Dendritic cell treated with granulocyte-macrophage colony-stimulating factor and Interleukin-4, amounts not matched to agents 40 ng/mL and 50 ng/mL, for 4 days (primary cell): ENCODE measurements around the gene CAMK2G.
A peak's percentile ranks its signal among the peaks of the same experiment; 100 is the strongest.

Experiments
- H3K27ac Mint-ChIP-seq: one replicate; pipeline ENCODE4 v1.8.0; 2022; ENCODE audit warnings: mild to moderate bottlenecking, mixed read lengths
- H3K27me3 Mint-ChIP-seq: one replicate; pipeline ENCODE4 v1.8.0; 2022; ENCODE audit warnings: mild to moderate bottlenecking, mixed read lengths
- H3K36me3 Mint-ChIP-seq: one replicate; pipeline ENCODE4 v1.8.0; 2022; ENCODE audit warnings: low read depth, mixed read lengths
- H3K4me1 Mint-ChIP-seq: one replicate; pipeline ENCODE4 v1.8.0; 2022; ENCODE audit warnings: low read depth, mixed read lengths
- H3K4me3 Mint-ChIP-seq: one replicate; pipeline ENCODE4 v1.8.0; 2022; ENCODE audit warnings: mild to moderate bottlenecking, moderate library complexity, mixed read lengths
- H3K9me3 Mint-ChIP-seq: one replicate; pipeline ENCODE4 v1.8.0; 2022; ENCODE audit warnings: mixed read lengths
- intact Hi-C: fragments of 100-400 bp; cut with micrococcal nuclease; formaldehyde crosslinking; loops from one replicate; pipeline ENCODE4 v1.15.0; 2022

The CAMK2G gene

DNA sequence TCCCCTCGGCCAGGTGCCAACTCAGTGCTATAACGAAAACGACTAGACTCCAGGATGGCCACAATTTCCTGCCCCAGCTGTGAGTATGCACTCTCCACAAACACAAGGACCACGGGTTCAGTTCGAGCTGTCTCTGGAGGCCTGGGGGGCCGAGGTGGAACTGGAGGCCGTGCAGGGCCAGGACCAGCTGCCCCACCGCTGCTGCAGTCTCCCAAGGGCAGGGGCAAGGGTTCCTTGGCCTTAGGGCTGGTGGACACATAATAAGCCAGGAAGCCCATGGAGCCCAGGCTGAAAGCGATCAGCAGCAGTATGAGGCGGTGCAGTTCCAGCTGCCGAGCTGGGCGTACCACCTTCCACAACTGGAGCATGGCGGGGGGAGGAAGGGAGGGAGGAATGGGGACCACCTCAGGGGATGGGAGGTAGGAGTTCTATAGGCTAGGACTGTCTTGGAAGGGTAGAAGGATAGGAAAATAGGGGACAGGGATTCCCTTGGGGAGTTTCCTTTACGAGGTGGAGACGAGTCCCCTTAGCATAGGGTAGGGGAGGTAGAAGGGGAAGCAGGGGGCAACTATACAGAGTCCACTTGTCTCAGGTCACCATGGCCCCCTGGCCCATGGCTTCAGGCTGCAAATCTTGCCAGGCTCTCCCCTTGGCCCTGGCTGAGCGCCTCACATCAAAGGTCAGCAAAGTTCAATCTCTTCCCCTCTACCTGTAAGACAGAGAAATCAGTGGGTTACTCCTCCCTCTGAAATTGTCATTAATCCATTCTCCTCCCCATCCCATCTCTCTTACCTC is 66.1 kb downstream of the CAMK2G start:
- Mint-ChIP-seq H3K4me1 (peaks cover 77% of the 10 kb centered on the region), H3K27ac (peak overlapping the region; percentile 85), H3K27me3 (no peaks in the 10 kb centered on the region), H3K4me3 (no peak overlapping the region), H3K9me3 (no peaks in the 10 kb centered on the region), H3K36me3 (peaks cover 83% of the 10 kb centered on the region)
- intact Hi-C loops: no loop called here

DNA sequence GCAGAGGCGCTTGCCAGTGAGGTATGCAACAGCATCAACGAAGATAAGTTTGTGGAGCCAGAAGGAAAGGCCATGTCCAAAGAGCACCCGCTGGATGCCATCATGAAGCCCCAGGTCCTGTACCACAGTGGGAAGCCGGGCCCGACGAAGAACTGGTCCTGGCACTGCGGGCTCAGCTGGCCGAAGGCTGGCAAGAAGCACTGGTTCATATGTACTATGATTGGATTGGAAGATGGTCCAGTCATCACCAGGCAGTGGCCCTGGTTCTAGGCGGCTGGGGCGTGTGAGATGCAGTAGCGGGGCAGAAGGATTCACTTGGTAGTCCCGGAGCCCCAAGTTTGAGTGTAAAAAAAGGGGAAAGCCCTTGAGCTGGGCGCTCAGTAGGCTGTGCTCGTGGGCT is 66.9 kb downstream of the CAMK2G start:
- Mint-ChIP-seq H3K4me1 (peaks cover 77% of the 10 kb centered on the region), H3K4me3 (peak overlapping the region; percentile 43), H3K36me3 (peaks cover 83% of the 10 kb centered on the region), H3K27me3 (no peaks in the 10 kb centered on the region), H3K9me3 (no peaks in the 10 kb centered on the region), H3K27ac (peak overlapping the region; percentile 68)
- intact Hi-C loops: no loop called here

DNA sequence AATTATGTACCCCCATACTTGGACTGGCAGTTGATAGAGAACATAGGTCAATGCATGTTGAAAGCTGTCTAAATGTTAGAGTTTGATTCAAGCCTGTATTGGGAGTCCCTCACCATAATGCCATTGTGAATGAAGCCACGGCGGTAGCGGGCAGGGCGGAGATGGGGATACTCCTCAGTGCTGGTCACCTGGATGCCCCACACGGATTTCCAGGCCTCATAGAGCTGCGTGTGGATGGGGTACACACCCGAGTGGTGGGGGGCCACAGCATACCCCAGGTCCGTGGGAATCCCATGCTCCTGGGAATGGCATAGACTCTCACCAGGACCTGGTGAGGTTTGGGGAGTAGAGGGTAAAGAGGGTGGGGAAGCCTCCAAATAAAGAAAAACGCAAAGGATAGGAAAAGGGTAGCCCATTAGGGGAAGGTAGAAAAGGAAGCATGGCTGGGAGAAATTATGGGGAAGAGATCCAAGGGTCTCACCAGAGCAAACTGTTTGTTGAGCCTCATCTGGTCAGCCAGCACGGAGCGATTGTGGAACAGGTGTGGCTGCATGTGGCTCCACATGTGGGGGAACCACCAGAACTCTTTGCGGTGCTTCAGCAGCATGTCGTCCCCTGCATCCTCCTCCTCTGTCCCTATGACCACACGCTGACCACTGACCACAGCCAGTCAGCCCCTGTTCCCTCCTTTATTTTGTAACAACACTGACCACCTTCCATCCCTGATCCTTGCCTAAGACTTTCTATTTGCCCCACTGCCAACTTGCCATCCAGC is 68.0 kb downstream of the CAMK2G start:
- Mint-ChIP-seq H3K9me3 (no peaks in the 10 kb centered on the region), H3K4me3 (peak overlapping the region; percentile 43), H3K27me3 (no peaks in the 10 kb centered on the region), H3K4me1 (peaks cover 79% of the 10 kb centered on the region), H3K36me3 (peaks cover 94% of the 10 kb centered on the region), H3K27ac (peak overlapping the region; percentile 68)
- intact Hi-C loops: no loop called here

DNA sequence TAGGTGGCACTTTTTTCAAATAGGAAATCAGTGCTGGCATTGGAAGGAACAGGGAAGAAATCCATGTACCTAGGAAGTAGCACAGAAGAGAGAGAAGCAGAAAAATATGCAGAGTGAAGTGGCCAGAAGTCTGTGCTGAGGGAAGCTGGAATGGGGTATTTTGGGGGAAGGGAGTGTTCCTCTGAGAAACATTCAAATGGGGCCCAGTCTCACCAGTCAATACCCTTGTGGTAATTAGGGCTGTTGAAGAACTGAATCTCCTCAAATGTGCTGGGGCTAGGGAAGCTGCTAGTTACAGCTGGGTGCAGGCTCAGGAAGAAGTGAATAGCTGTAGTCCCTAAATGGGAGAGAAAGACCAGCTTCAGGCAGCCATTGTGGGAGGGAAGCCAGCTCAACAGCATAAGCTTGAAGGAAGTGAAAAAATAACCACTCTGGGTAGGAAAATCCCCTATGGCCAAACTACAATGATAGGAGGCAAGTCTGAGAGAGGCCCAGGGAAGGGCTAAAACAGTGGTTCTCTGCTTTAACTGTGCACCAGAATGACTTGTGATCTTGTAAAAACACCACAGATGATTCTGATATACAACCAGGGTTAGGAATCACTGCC is 70.6 kb downstream of the CAMK2G start:
- H3K4me3 Mint-ChIP-seq: peak overlapping the region; percentile 2
- no peaks in the 10 kb centered on the region for H3K27me3 Mint-ChIP-seq
- H3K9me3 Mint-ChIP-seq: no peaks in the 10 kb centered on the region
- intact Hi-C loops: no loop called here
- H3K4me1 Mint-ChIP-seq: peaks cover 72% of the 10 kb centered on the region
- H3K36me3 Mint-ChIP-seq: peaks cover 99% of the 10 kb centered on the region
- H3K27ac Mint-ChIP-seq: peak overlapping the region; percentile 82

DNA sequence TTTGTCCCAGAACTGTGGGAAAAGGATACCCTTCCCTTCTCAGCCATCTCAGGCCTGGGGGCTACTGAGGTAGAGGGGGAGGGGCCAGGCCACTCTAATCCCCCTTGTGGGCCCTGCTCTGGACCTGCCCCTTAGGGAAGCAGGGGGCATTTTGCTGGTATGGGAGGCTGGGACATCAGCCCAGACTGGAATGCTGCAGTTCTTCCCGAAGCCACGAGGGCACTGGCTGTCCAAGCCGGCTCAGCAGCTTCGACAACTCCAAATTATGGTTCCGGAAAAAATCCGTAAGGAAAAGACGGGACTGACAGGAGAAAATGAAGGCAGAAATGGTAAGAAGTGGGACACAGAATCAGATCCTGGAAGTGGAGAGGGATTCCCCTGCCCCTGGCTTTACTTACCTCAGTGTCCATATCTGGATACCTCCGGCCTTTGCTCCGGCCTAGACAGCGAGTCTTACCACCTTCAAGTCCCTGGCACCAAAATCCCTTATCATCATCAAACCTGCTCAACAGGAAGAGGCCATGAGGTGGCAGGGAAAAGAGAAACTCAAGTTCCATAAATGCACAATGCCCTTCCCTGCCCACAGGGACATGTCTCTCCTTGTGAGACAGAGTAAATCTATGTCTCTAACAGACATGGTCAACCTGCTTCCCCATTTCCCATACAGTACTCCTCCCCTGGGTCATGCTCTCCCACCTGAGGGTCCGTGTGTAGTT is 71.9 kb downstream of the CAMK2G start:
- Mint-ChIP-seq H3K9me3 (no peaks in the 10 kb centered on the region), H3K36me3 (peaks cover 99% of the 10 kb centered on the region), H3K4me1 (peaks cover 59% of the 10 kb centered on the region), H3K4me3 (no peak overlapping the region), H3K27ac (peak overlapping the region; percentile 82), H3K27me3 (no peaks in the 10 kb centered on the region)
- intact Hi-C loops: no loop called here

DNA sequence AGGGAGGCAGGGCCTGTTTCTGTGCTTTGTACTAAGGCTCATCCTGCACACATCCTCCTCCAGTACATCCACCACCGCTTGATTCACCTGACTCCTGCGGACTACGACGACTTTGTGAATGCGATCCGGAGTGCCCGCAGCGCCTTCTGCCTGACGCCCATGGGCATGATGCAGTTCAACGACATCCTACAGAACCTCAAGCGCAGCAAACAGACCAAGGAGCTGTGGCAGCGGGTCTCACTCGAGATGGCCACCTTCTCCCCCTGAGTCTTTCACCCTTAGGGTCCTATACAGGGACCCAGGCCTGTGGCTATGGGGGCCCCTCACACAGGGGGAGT is 73.1 kb downstream of the CAMK2G start:
- Mint-ChIP-seq H3K4me1 (peaks cover 46% of the 10 kb centered on the region), H3K27me3 (no peaks in the 10 kb centered on the region), H3K27ac (no peak overlapping the region), H3K4me3 (no peak overlapping the region), H3K36me3 (peaks cover 99% of the 10 kb centered on the region), H3K9me3 (no peaks in the 10 kb centered on the region)
- intact Hi-C loops: no loop called here

DNA sequence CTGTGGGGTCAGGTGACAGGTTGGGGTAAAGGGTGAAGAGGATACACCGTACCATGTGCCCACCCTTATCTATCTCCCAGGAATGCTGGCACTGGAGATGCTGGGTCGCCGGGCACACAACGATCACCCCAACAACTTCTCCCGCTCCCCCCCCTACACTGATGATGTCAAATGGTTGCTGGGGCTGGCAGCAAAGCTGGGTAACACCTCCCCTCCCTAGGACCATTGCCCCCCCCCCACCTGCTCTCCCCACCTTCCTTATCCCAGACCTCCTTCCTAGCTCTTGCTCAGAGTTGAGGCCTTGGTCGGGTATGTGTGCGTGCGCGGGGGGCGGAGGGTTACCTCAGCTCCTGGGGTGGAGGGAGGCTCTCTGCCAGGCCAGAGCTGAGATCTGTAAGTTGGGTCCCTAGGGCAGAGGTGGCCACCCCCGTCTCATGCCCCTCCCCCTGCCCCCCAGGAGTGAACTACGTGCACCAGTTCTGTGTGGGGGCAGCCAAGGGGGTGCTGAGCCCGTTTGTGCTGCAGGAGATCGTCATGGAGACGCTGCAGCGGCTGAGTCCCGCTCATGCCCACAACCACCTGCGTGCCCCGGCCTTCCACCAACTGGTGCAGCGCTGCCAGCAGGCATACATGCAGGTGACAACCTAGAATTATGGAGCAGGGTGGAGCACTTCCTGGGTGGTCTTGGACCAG is 73.6 kb downstream of the CAMK2G start:
- H3K27me3 Mint-ChIP-seq: no peaks in the 10 kb centered on the region
- peaks cover 41% of the 10 kb centered on the region for H3K4me1 Mint-ChIP-seq
- intact Hi-C loops: no loop called here
- H3K36me3 Mint-ChIP-seq: peaks cover 99% of the 10 kb centered on the region
- H3K9me3 Mint-ChIP-seq: no peaks in the 10 kb centered on the region
- no peak overlapping the region for H3K27ac Mint-ChIP-seq
- H3K4me3 Mint-ChIP-seq: no peak overlapping the region

DNA sequence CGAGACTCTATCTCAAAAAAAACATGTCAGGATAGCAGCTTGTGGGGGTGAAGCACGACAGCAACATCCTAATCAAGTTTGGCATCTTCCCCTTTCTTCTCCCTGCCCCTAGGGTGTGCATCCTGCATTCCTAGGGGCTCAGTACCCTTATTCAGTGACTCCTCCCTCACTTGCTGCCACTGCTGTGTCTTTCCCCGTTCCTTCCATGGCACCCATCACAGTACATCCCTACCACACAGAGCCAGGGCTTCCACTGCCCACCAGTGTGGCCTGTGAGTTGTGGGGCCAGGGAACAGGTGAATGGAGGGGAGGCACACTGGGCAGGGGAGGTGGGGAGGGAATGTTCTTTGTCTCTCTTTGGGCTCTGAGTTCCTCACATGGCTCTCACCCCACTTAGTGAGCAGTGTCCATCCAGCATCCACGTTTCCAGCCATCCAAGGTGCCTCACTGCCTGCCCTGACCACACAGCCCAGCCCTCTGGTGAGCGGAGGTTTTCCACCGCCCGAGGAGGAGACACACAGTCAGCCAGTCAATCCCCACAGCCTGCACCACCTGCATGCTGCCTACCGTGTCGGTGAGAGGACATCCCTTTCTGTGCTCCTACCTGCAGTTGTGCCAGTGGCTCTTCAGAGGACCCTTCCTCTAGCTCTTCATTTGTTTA is 74.3 kb downstream of the CAMK2G start:
- Mint-ChIP-seq H3K4me1 (peaks cover 38% of the 10 kb centered on the region), H3K27ac (no peak overlapping the region), H3K27me3 (no peaks in the 10 kb centered on the region), H3K4me3 (no peak overlapping the region), H3K36me3 (peaks cover 99% of the 10 kb centered on the region), H3K9me3 (no peaks in the 10 kb centered on the region)
- intact Hi-C loops: no loop called here

DNA sequence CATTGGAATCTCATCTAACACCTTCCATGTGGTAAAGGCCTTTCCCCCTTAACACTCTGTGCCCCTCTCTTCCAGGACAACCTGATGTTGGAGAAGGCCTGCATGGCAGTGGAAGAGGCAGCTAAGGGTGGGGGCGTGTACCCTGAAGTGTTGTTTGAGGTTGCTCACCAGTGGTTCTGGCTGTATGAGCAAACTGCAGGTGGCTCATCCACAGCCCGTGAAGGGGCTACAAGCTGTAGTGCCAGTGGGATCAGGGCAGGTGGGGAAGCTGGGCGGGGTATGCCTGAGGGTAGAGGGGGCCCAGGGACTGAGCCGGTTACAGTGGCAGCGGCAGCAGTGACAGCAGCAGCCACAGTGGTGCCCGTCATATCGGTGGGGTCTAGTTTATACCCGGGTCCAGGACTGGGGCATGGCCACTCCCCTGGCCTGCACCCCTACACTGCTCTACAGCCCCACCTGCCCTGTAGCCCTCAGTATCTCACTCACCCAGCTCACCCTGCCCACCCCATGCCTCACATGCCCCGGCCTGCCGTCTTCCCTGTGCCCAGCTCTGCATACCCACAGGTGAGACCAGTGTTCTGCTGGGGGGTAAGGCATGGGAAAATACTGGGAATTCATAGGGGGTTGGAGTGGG is 75.3 kb downstream of the CAMK2G start:
- no peaks in the 10 kb centered on the region for H3K27me3 Mint-ChIP-seq
- intact Hi-C loops: no loop called here
- H3K9me3 Mint-ChIP-seq: no peaks in the 10 kb centered on the region
- H3K27ac Mint-ChIP-seq: peak overlapping the region; percentile 46
- H3K4me3 Mint-ChIP-seq: no peak overlapping the region
- H3K36me3 Mint-ChIP-seq: peaks cover 99% of the 10 kb centered on the region
- H3K4me1 Mint-ChIP-seq: peaks cover 41% of the 10 kb centered on the region

DNA sequence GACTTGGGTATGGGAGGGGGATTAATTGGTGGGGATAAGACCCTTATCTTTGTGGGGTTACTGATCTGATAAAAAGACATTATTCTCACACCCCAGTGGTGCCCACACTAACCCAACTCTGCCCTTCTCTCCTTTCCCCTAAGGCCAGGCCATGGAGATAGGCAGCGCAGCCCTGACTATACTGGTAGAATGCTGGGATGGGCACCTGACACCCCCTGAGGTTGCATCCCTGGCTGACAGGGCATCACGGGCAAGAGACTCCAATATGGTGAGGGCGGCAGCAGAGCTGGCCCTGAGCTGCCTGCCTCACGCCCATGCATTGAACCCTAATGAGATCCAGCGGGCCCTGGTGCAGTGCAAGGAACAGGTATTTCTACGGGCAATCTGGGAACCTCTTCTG is 76.3 kb downstream of the CAMK2G start:
- peaks cover 100% of the 10 kb centered on the region for H3K36me3 Mint-ChIP-seq
- H3K27ac Mint-ChIP-seq: no peak overlapping the region
- no peaks in the 10 kb centered on the region for H3K27me3 Mint-ChIP-seq
- H3K9me3 Mint-ChIP-seq: no peaks in the 10 kb centered on the region
- H3K4me3 Mint-ChIP-seq: no peak overlapping the region
- intact Hi-C loops: no loop called here
- peaks cover 31% of the 10 kb centered on the region for H3K4me1 Mint-ChIP-seq

DNA sequence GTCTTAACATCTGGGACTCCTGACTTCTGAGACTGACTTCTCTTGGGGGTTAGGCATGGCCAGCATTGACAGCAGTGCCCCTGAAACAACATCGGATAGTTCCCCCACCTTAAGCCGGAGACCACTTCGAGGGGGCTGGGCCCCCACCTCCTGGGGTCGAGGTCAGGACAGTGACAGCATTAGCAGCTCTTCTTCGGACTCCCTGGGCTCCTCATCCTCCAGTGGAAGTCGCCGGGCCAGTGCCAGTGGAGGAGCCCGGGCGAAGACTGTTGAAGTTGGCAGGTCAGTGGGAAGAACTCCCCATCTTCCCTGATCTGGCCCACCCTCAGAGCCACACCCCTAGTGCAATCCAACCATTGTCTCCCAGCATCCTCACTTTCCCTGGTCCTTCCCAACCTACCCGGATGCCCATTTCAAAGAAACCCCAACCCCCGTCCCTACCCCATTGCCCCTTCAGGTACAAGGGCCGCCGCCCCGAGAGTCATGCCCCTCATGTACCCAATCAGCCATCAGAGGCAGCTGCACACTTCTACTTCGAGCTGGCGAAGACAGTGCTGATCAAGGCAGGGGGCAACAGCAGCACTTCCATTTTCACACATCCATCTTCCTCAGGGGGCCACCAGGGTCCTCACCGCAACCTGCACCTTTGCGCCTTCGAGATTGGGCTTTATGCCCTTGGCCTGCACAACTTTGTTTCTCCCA is 76.9 kb downstream of the CAMK2G start:
- no peaks in the 10 kb centered on the region for H3K27me3 Mint-ChIP-seq
- intact Hi-C loops: no loop called here
- H3K36me3 Mint-ChIP-seq: peaks cover 100% of the 10 kb centered on the region
- no peaks in the 10 kb centered on the region for H3K9me3 Mint-ChIP-seq
- H3K27ac Mint-ChIP-seq: no peak overlapping the region
- peaks cover 25% of the 10 kb centered on the region for H3K4me1 Mint-ChIP-seq
- no peak overlapping the region for H3K4me3 Mint-ChIP-seq

DNA sequence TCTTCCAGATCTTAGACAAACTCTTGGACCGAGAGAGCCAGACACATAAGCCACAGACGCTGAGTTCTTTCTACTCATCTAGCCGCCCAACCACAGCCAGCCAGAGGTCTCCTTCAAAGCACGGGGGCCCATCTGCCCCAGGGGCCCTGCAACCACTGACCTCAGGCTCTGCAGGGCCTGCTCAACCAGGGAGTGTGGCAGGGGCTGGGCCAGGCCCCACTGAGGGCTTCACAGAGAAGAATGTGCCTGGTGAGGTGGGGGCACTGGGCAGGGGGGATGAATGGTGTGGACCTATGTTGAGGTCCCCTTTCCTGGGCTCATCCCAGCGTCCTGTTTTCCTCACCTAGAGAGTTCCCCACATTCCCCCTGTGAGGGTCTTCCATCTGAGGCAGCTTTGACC is 77.6 kb downstream of the CAMK2G start:
- Mint-ChIP-seq H3K4me3 (no peak overlapping the region), H3K27ac (no peak overlapping the region), H3K9me3 (no peaks in the 10 kb centered on the region), H3K4me1 (peaks cover 22% of the 10 kb centered on the region), H3K27me3 (no peaks in the 10 kb centered on the region), H3K36me3 (peaks cover 100% of the 10 kb centered on the region)
- intact Hi-C loops: no loop called here
